ENCODE data around the gene SPDYE18.
"Not testable (repeated sequence)": the region's sequence is repeated elsewhere in the genome, so short reads cannot be mapped to it uniquely, and the experiment has no call there.

DNA sequence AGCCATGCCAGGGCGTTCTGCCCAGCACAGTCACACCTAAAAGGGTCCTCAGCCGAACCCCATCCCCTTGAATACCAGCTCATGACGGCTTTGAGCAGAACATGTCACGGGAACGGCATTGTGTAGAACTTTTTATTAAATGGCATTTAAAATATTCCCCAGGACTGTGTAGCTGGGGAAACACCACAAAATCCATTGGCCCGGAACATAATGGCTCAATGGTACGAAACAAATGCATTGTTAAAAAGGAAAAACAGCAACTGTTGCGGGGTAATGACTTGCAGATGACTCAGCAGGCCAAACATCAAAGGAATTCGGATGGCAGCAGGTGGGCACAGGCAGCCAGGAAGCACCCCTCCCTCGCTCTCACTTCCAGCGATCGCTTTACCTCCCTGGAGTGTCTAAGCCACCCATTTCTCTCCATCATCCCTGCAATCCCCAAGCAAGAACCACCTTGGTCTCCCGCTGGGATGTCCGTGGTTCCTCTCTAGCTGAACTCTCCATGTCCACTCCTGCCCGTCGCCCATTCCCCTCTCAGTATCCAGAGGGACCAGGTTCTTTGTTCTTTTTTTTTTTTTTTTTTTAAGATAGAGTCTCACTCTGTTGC is 52.2 kb downstream of the SPDYE18 start:
- TF ChIP-seq CTCF (conservative IDR thresholded peaks at IDR 0.05 in 1 of 2, IDR thresholded peaks at IDR 0.05 in 1 of 2; ENCODE audit: extremely low read depth in 1 of 2, insufficient read depth in 1 of 2, low read depth in 1 of 2, low read length in 2 of 2); EZH2 (IDR thresholded peaks at IDR 0.05; ENCODE audit: borderline replicate concordance, low read length): not testable (repeated sequence)
